Thymus (tissue), 2 donors: ENCODE data around the gene NUBP1. TPM values are rescaled to one million over a fixed set of nuclear protein-coding genes. Genes with fewer than 3 reads are reported as not detected.

ENCODE experiments used
- polyA plus RNA-seq: library from polyadenylated mRNA; stranded (reverse); fragments of 200-250 nt; gene quantifications from one replicate; pipeline ENCODE4 v1.2.3, GENCODE V29; 2013
- total RNA-seq: library from RNA; stranded (reverse); fragments of 120-200 nt; gene quantifications from one replicate; pipeline ENCODE4 v1.2.4, GENCODE V29; 2013
- donor health status: healthy.

NUBP1 gene
- total and polyA plus RNA-seq, 2 donors, result 28.0 to 39.7 TPM

Other genes starting within 250 kb of the NUBP1 start
- gene EMP2, start 163.2 kb upstream of the NUBP1 start, total RNA-seq, result 4.8 TPM
- 11.7 TPM for gene EMP2, start 163.2 kb upstream of the NUBP1 start, polyA plus RNA-seq
- 0.24 TPM for gene TEKT5, start 48.9 kb upstream of the NUBP1 start, total RNA-seq
- 0.71 TPM for gene TEKT5, start 48.9 kb upstream of the NUBP1 start, polyA plus RNA-seq
- 7.4 TPM for gene TVP23A, start 75.0 kb downstream of the NUBP1 start, total RNA-seq
- 5.1 TPM for gene TVP23A, start 75.0 kb downstream of the NUBP1 start, polyA plus RNA-seq
- 16.7 TPM for gene CIITA, start 133.4 kb downstream of the NUBP1 start, total RNA-seq
- 32.8 TPM for gene CIITA, start 133.4 kb downstream of the NUBP1 start, polyA plus RNA-seq
- gene DEXI, start 198.6 kb downstream of the NUBP1 start, total RNA-seq, result 25.0 TPM
- gene DEXI, start 198.6 kb downstream of the NUBP1 start, polyA plus RNA-seq, result 22.5 TPM
- gene CLEC16A, start 200.7 kb downstream of the NUBP1 start, total RNA-seq, result 19.9 TPM
- 18.8 TPM for gene CLEC16A, start 200.7 kb downstream of the NUBP1 start, polyA plus RNA-seq